Lower leg skin (tissue), 4 donors: ENCODE measurements around the gene RPL3. TPM values are rescaled to one million over a fixed set of nuclear protein-coding genes. Genes with fewer than 3 reads are reported as not detected.

Experiments
- DNase-seq, 2 donors: peaks; one replicate each; pipeline ENCODE4 v3.0.0-alpha.2; 2019; ENCODE audit warnings: low spot score in 2 of 2
- H3K4me3 ChIP-seq: fragments of 200-600 bp; sonication (generic); 2 replicates; pipeline ENCODE4 v1.5.1; 2017; ENCODE audit warnings: mild to moderate bottlenecking, low read depth; ENCODE audit not compliant: poor library complexity, severe bottlenecking
- CTCF ChIP-seq, 3 donors: fragments of 450-650 bp; IDR thresholded peaks; one replicate each; pipeline ENCODE4 v1.5.1; 2016; ENCODE audit warnings: antibody characterized with exemption in 3 of 3, mild to moderate bottlenecking in 3 of 3, moderate library complexity in 2 of 3
- POLR2A ChIP-seq, 2 donors: fragments of 450-650 bp; IDR thresholded peaks; one replicate each; pipeline ENCODE4 v1.6.1; 2016 to 2017; ENCODE audit warnings: antibody characterized with exemption in 2 of 2, mild to moderate bottlenecking in 1 of 2, moderate library complexity in 1 of 2
- WGBS, 2 donors: methylation state at CpG; one replicate each; pipeline ENCODE4 v1.1.5; 2018; 5-methylcytosine and 5-hydroxymethylcytosine counted together
- intact Hi-C: fragments of 100-400 bp; cut with DNase I; formaldehyde crosslinking; loops from one replicate; pipeline ENCODE4 v1.15.0; 2023; ENCODE audit warnings: low total_unique reads
- total RNA-seq, 4 donors: library from RNA; depleted of rRNA; stranded (reverse); fragments of >200 nt; gene quantifications; one replicate each; pipeline ENCODE4 v1.1.0, GENCODE V29; 2016

Gene RPL3
- total RNA-seq, 4 donors from 2014 or later: 2,414 to 3,362 (median 2,993) TPM

- no peak for TF ChIP-seq POLR2A (IDR thresholded peaks at IDR 0.05)
- no peak for TF ChIP-seq CTCF (IDR thresholded peaks at IDR 0.05)
- intact Hi-C loops: no loop called here
- WGBS, 2 donors: 13 to 30% methylated on average over 3 to 7 of the region's 17 CpGs
- no peak overlapping the region for H3K4me3 ChIP-seq
- peak in 1 of 2 donors; percentile 43 for DNase-seq
Observed at GRCh38 chr22:39290724-39291161, 28.7 kb downstream of the RPL3 start.

GRCh38 chr22:39289975-39290720, 29.3 kb downstream of the RPL3 start:
- H3K4me3 ChIP-seq: no peak overlapping the region
- no peak for DNase-seq
- WGBS, 2 donors: 68 to 75% methylated on average over 16 of the region's 16 CpGs
- TF ChIP-seq POLR2A (IDR thresholded peaks at IDR 0.05) (no peak), CTCF (IDR thresholded peaks at IDR 0.05) (no peak)
- intact Hi-C loops: no loop called here

GRCh38 chr22:39289533-39289932, 29.9 kb downstream of the RPL3 start:
- WGBS, 2 donors: 72 to 82% methylated on average over 11 to 14 of the region's 14 CpGs
- intact Hi-C loops: no loop called here
- H3K4me3 ChIP-seq: no peak overlapping the region
- TF ChIP-seq CTCF (IDR thresholded peaks at IDR 0.05) (no peak), POLR2A (IDR thresholded peaks at IDR 0.05) (no peak)
- DNase-seq: no peak

- intact Hi-C loops: no loop called here
- WGBS, 2 donors: 92 to 97% methylated on average over 13 of the region's 13 CpGs
- no peak overlapping the region for H3K4me3 ChIP-seq
- no peak for TF ChIP-seq POLR2A (IDR thresholded peaks at IDR 0.05)
- no peak for DNase-seq
Observed at GRCh38 chr22:39288135-39288898, 31.1 kb downstream of the RPL3 start.

- 42 to 49% methylated on average over 8 of the region's 8 CpGs for WGBS, 2 donors
Observed at GRCh38 chr22:39287076-39287725, 32.2 kb downstream of the RPL3 start.

More at GRCh38 chr22:39287076-39287725, 32.2 kb downstream of the RPL3 start:
- no peak for TF ChIP-seq CTCF (IDR thresholded peaks at IDR 0.05)
- TF ChIP-seq POLR2A (IDR thresholded peaks at IDR 0.05): no peak
- no peak overlapping the region for H3K4me3 ChIP-seq
- intact Hi-C loops: no loop called here
- peak in 1 of 2 donors; percentile 42 for DNase-seq
